SK-N-SH (cell line): ENCODE results near the gene TANC1. TPM values are rescaled to one million over a fixed set of nuclear protein-coding genes. Genes with fewer than 3 reads are reported as not detected.

Experiments
- CTCF ChIA-PET: fragments of 300-600, 350-600 bp; formaldehyde crosslinking; extraction: SDS; loops from one replicate; lab custom pipeline; 2021; lab: Yijun Ruan, JAX
- POLR2A ChIA-PET: fragments of 350-600 bp; sonication (Branson Sonifier 250); formaldehyde crosslinking; extraction: SDS; loops from one replicate; lab custom pipeline; 2020; ENCODE audit warnings: antibody characterized with exemption, inconsistent platforms; lab: Yijun Ruan, JAX
- DNase-seq: peaks from one replicate; pipeline ENCODE4 v3.0.0; 2012
- H2AFZ ChIP-seq: fragments of 200-600 bp; sonication (generic); 2 replicates; pipeline ENCODE4 v1.8.1; 2016; ENCODE audit warnings: antibody characterized with exemption, mild to moderate bottlenecking, low read depth
- H3F3A ChIP-seq: fragments of 200-600 bp; sonication (generic); replicated peaks from 2 replicates; pipeline ENCODE3; 2016; ENCODE audit warnings: antibody characterized with exemption, mild to moderate bottlenecking; ENCODE audit not compliant: insufficient read depth
- H3K27ac ChIP-seq, 2 experiments: fragments of 200-500 bp in 1 of 2; fragments of 200-600 bp in 1 of 2; sonication (Bioruptor generic) in 1 of 2; sonication (generic), shearing (Covaris generic) in 1 of 2; 2 replicates each; pipeline versions ENCODE4 v1.5.1 to v1.6.1; 2014 to 2016; ENCODE audit warnings: low read depth in 2 of 2, inconsistent platforms in 1 of 2, low read length in 1 of 2, mild to moderate bottlenecking in 1 of 2, mixed read lengths in 1 of 2
- H3K27me3 ChIP-seq: fragments of 200-600 bp; sonication (generic), shearing (Covaris generic); 2 replicates; pipeline ENCODE4 v1.6.1; 2016; ENCODE audit warnings: mixed run types; ENCODE audit not compliant: insufficient read depth
- H3K36me3 ChIP-seq, 2 experiments: fragments of 200-500 bp in 1 of 2; fragments of 200-600 bp in 1 of 2; sonication (Bioruptor generic) in 1 of 2; sonication (generic) in 1 of 2; replicated peaks in 1 of 2; 2 replicates each; pipeline versions ENCODE3 to v1.5.1; 2014 to 2016; ENCODE audit warnings: low read length in 1 of 2, mild to moderate bottlenecking in 1 of 2; ENCODE audit not compliant: insufficient read depth in 2 of 2, control insufficient read depth in 1 of 2
- H3K4me1 ChIP-seq, 2 experiments: fragments of 200-500 bp in 1 of 2; fragments of 200-600 bp in 1 of 2; sonication (Bioruptor generic) in 1 of 2; sonication (generic), shearing (Covaris generic) in 1 of 2; 2 replicates each; pipeline versions ENCODE4 v1.5.1 to v1.6.1; 2014 to 2016; ENCODE audit warnings: low read depth in 1 of 2, low read length in 1 of 2, mixed run types in 1 of 2; ENCODE audit not compliant: insufficient read depth in 2 of 2, control insufficient read depth in 1 of 2
- H3K4me2 ChIP-seq: fragments of 200-600 bp; sonication (generic), shearing (Covaris generic); 2 replicates; pipeline ENCODE4 v1.6.1; 2017; ENCODE audit warnings: mixed run types
- H3K4me3 ChIP-seq, 2 experiments: fragments of 200-500 bp in 1 of 2; fragments of 200-600 bp in 1 of 2; sonication (Bioruptor generic) in 1 of 2; sonication (generic), shearing (Covaris generic) in 1 of 2; 2 replicates each; pipeline versions ENCODE4 v1.5.1 to v1.8.1; 2014 to 2016; ENCODE audit warnings: low read depth in 2 of 2, inconsistent platforms in 1 of 2, low read length in 1 of 2, mild to moderate bottlenecking in 1 of 2, mixed read lengths in 1 of 2, moderate library complexity in 1 of 2
- H3K79me2 ChIP-seq: fragments of 200-600 bp; sonication (generic); 2 replicates; pipeline ENCODE4 v1.8.1; 2017; ENCODE audit warnings: mild to moderate bottlenecking; ENCODE audit not compliant: insufficient read depth
- H3K9ac ChIP-seq: fragments of 200-600 bp; sonication (generic); 2 replicates; pipeline ENCODE4 v1.6.1; 2017; ENCODE audit warnings: mixed run types
- H3K9me2 ChIP-seq: fragments of 200-600 bp; sonication (generic); 2 replicates; pipeline ENCODE4 v1.6.1; 2017; ENCODE audit warnings: mixed run types
- H3K9me3 ChIP-seq: fragments of 200-600 bp; sonication (generic); 2 replicates; pipeline ENCODE4 v1.6.1; 2017; ENCODE audit warnings: mixed run types, mild to moderate bottlenecking, moderate library complexity
- H4K20me1 ChIP-seq: fragments of 200-600 bp; sonication (generic); 2 replicates; pipeline ENCODE4 v1.6.1; 2017; ENCODE audit warnings: mild to moderate bottlenecking, mixed run types; ENCODE audit not compliant: insufficient read depth
- CHD2 ChIP-seq: fragments of 150-350 bp; IDR thresholded peaks from 2 replicates; pipeline ENCODE4 v1.6.1; 2018; ENCODE audit warnings: low read length; ENCODE audit not compliant: partially characterized antibody
- EP300 ChIP-seq, 2 experiments: IDR thresholded peaks; 2 replicates each; pipeline versions ENCODE4 v1.4.0 to v1.6.1; 2012; ENCODE audit warnings: borderline replicate concordance in 1 of 2, low read depth in 1 of 2, low read length in 1 of 2
- EZH2phosphoT487 ChIP-seq: fragments of 200-600 bp; sonication (generic); IDR thresholded peaks from 2 replicates; pipeline ENCODE4 v1.6.1; 2017; ENCODE audit warnings: low read depth, mixed run types, mild to moderate bottlenecking, antibody characterized with exemption, moderate library complexity, borderline replicate concordance
- FOSL2 ChIP-seq: IDR thresholded peaks from 2 replicates; pipeline ENCODE4 v1.4.0; 2012; ENCODE audit warnings: low read depth, mild to moderate bottlenecking, moderate library complexity, borderline replicate concordance
- GABPA ChIP-seq: IDR thresholded peaks from 2 replicates; pipeline ENCODE4 v1.4.0; 2012; ENCODE audit warnings: low read depth, mild to moderate bottlenecking
- MEF2A ChIP-seq: IDR thresholded peaks from 2 replicates; pipeline ENCODE4 v1.4.0; 2012; ENCODE audit warnings: low read depth, borderline replicate concordance
- MXI1 ChIP-seq: IDR thresholded peaks from 2 replicates; pipeline ENCODE4 v1.6.1; 2012; ENCODE audit warnings: mild to moderate bottlenecking, low read depth, low read length, improper control_type of control experiment
- NFIC ChIP-seq: IDR thresholded peaks from 2 replicates; pipeline ENCODE4 v1.4.0; 2012; ENCODE audit warnings: borderline replicate concordance
- NRF1 ChIP-seq: IDR thresholded peaks from 2 replicates; pipeline ENCODE4 v1.6.1; 2012; ENCODE audit warnings: low read depth, mild to moderate bottlenecking, low read length
- RAD21 ChIP-seq: IDR thresholded peaks from 2 replicates; pipeline ENCODE4 v1.6.1; 2012; ENCODE audit warnings: mild to moderate bottlenecking, low read length
- RFX5 ChIP-seq: IDR thresholded peaks from 2 replicates; pipeline ENCODE4 v1.6.1; 2012; ENCODE audit warnings: mild to moderate bottlenecking, improper control_type of control experiment, low read length
- SMC3 ChIP-seq: IDR thresholded peaks from 2 replicates; pipeline ENCODE4 v1.6.1; 2012; ENCODE audit warnings: low read depth, low read length, improper control_type of control experiment
- TAF1 ChIP-seq: IDR thresholded peaks from 2 replicates; pipeline ENCODE4 v1.6.1; 2012; ENCODE audit warnings: low read depth, mild to moderate bottlenecking, low read length, moderate library complexity, borderline replicate concordance
- TCF12 ChIP-seq: IDR thresholded peaks from 2 replicates; pipeline ENCODE4 v1.4.0; 2012
- TEAD4 ChIP-seq: IDR thresholded peaks from 2 replicates; pipeline ENCODE4 v1.4.0; 2012; ENCODE audit warnings: mild to moderate bottlenecking, borderline replicate concordance; ENCODE audit not compliant: insufficient read depth
- WGBS: methylation state at CpG from one replicate; pipeline ENCODE4 v1.1.6; 2017; ENCODE audit warnings: low lambda C conversion rate; 5-methylcytosine and 5-hydroxymethylcytosine counted together
- polyA plus RNA-seq, 3 experiments: library from polyadenylated mRNA; depleted of rRNA; stranded (reverse); fragments of >200 nt; gene quantifications; 2 replicates each; pipeline ENCODE4 v1.2.3, GENCODE V29; 2012
- TF ChIP-seq, protein P1 (sequence below): IDR thresholded peaks from 2 replicates; pipeline ENCODE4 v1.6.1; 2012; ENCODE audit warnings: mild to moderate bottlenecking, low read depth, low read length, moderate library complexity
- TF ChIP-seq, protein P2 (sequence below): IDR thresholded peaks from 2 replicates; pipeline ENCODE4 v1.4.0; 2012; ENCODE audit warnings: low read depth, borderline replicate concordance
- TF ChIP-seq, protein P3 (sequence below): fragments of 150-350 bp; IDR thresholded peaks from 2 replicates; pipeline ENCODE4 v1.6.1; 2016; ENCODE audit warnings: mild to moderate bottlenecking, low read depth, low read length
- TF ChIP-seq, protein P4 (sequence below): fragments of 150-350 bp; IDR thresholded peaks from 2 replicates; pipeline ENCODE4 v1.6.1; 2017; ENCODE audit warnings: antibody characterized with exemption, low read length, low read depth, borderline replicate concordance
- TF ChIP-seq, protein P5 (sequence below): IDR thresholded peaks from 2 replicates; pipeline ENCODE4 v1.4.0; 2012; ENCODE audit warnings: low read depth, borderline replicate concordance

Gene TANC1
- polyA plus RNA-seq, 1 of the 3 experiments (the other 2 are of a cell fraction) = 19.2 TPM

DNA sequence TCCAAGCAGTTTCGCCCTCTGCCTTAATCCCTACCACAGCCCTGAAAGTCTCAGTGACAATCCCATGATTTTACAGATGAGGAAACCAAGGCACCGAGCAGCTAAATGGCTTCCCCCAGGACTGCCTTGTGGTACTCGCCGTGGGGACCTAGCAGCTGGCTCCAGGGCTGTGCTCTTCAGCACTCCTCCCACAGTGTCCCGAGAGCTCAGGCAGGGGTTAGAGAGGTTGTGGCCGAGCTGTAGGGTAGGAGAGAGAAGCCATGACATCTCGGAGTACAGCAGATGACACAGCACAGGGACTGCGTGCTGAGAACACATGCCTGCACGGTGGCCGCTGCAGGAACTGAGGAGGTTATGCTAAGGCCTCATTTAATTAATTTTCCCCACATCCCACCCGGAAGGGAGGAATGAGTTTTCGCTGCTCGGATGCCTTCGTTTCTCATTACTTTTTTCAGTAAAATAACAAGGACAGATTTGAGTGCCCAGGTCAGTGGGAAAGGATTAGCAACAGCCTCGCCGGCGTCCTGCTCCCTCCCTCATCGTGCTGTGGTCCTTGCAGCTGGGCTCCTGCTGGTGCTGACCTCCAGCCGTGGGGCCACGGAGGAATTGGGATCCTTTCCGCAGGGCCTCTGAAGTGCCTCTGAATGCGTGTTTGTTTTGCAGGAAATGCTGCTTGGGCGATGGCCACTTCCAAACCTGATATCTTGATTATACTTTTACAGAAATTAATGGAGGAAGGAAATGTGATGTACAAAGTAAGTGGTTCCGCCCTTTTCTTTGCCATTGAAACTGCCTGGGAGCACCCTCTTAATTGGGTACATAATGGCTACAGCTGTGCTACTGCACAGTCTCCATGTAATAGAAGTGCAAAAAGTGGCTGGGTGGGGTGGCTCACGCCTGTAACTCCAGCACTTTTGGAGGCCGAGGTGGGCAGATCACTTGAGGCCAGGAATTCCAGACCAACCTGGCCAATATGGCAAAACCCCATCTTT is 256.9 kb downstream of the TANC1 start:
- H3K9me3 ChIP-seq = no peaks in the 10 kb centered on the region
- H3K4me1 ChIP-seq = no peaks in the 10 kb centered on the region; a peak in 1 of 4 replicates
- H2AFZ ChIP-seq = no peak overlapping the region
- H3F3A ChIP-seq = peaks cover 4% of the 10 kb centered on the region
- H3K27me3 ChIP-seq = no peaks in the 10 kb centered on the region
- no peaks in the 10 kb centered on the region for H4K20me1 ChIP-seq
- H3K79me2 ChIP-seq = no peaks in the 10 kb centered on the region
- no peak overlapping the region for H3K4me3 ChIP-seq
- POLR2A ChIA-PET = no interaction called here
- TF ChIP-seq MXI1 (no peak), TCF12 (no peak), GABPA (no peak), RAD21 (no peak), NFIC (no peak), RFX5 (no peak), FOSL2 (no peak), NRF1 (no peak), SMC3 (no peak), EP300 (IDR thresholded peaks at IDR 0.05; ENCODE audit: borderline replicate concordance in 1 of 2, low read depth in 1 of 2, low read length in 1 of 2) (no peak), TAF1 (no peak), CHD2 (no peak), MEF2A (no peak), TEAD4 (no peak), EZH2phosphoT487 (no peak)
- TF ChIP-seq, protein P1, sequence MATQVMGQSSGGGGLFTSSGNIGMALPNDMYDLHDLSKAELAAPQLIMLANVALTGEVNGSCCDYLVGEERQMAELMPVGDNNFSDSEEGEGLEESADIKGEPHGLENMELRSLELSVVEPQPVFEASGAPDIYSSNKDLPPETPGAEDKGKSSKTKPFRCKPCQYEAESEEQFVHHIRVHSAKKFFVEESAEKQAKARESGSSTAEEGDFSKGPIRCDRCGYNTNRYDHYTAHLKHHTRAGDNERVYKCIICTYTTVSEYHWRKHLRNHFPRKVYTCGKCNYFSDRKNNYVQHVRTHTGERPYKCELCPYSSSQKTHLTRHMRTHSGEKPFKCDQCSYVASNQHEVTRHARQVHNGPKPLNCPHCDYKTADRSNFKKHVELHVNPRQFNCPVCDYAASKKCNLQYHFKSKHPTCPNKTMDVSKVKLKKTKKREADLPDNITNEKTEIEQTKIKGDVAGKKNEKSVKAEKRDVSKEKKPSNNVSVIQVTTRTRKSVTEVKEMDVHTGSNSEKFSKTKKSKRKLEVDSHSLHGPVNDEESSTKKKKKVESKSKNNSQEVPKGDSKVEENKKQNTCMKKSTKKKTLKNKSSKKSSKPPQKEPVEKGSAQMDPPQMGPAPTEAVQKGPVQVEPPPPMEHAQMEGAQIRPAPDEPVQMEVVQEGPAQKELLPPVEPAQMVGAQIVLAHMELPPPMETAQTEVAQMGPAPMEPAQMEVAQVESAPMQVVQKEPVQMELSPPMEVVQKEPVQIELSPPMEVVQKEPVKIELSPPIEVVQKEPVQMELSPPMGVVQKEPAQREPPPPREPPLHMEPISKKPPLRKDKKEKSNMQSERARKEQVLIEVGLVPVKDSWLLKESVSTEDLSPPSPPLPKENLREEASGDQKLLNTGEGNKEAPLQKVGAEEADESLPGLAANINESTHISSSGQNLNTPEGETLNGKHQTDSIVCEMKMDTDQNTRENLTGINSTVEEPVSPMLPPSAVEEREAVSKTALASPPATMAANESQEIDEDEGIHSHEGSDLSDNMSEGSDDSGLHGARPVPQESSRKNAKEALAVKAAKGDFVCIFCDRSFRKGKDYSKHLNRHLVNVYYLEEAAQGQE = no peak
- TF ChIP-seq, protein P2, sequence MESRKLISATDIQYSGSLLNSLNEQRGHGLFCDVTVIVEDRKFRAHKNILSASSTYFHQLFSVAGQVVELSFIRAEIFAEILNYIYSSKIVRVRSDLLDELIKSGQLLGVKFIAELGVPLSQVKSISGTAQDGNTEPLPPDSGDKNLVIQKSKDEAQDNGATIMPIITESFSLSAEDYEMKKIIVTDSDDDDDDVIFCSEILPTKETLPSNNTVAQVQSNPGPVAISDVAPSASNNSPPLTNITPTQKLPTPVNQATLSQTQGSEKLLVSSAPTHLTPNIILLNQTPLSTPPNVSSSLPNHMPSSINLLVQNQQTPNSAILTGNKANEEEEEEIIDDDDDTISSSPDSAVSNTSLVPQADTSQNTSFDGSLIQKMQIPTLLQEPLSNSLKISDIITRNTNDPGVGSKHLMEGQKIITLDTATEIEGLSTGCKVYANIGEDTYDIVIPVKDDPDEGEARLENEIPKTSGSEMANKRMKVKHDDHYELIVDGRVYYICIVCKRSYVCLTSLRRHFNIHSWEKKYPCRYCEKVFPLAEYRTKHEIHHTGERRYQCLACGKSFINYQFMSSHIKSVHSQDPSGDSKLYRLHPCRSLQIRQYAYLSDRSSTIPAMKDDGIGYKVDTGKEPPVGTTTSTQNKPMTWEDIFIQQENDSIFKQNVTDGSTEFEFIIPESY = no peak
- TF ChIP-seq, protein P3, sequence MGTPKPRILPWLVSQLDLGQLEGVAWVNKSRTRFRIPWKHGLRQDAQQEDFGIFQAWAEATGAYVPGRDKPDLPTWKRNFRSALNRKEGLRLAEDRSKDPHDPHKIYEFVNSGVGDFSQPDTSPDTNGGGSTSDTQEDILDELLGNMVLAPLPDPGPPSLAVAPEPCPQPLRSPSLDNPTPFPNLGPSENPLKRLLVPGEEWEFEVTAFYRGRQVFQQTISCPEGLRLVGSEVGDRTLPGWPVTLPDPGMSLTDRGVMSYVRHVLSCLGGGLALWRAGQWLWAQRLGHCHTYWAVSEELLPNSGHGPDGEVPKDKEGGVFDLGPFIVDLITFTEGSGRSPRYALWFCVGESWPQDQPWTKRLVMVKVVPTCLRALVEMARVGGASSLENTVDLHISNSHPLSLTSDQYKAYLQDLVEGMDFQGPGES = no peak
- TF ChIP-seq, protein P4, sequence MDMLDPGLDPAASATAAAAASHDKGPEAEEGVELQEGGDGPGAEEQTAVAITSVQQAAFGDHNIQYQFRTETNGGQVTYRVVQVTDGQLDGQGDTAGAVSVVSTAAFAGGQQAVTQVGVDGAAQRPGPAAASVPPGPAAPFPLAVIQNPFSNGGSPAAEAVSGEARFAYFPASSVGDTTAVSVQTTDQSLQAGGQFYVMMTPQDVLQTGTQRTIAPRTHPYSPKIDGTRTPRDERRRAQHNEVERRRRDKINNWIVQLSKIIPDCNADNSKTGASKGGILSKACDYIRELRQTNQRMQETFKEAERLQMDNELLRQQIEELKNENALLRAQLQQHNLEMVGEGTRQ = no peak
- TF ChIP-seq, protein P5, sequence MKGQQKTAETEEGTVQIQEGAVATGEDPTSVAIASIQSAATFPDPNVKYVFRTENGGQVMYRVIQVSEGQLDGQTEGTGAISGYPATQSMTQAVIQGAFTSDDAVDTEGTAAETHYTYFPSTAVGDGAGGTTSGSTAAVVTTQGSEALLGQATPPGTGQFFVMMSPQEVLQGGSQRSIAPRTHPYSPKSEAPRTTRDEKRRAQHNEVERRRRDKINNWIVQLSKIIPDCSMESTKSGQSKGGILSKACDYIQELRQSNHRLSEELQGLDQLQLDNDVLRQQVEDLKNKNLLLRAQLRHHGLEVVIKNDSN = no peak
- H3K9me2 ChIP-seq = no peaks in the 10 kb centered on the region
- no peak overlapping the region for H3K4me2 ChIP-seq
- H3K27ac ChIP-seq = no peak overlapping the region
- 95% methylated on average over 24 of the region's 26 CpGs for WGBS
- DNase-seq = no peak
- H3K36me3 ChIP-seq = peaks cover 12 to 73% of the 10 kb centered on the region in 2 experiments
- CTCF ChIA-PET = interaction anchor here (1.0 to 1.7 kb wide), 3 partner anchors 10 to 28 kb away, joined by 3 to 4 read pairs (median 3); no protein-coding TSS in a partner anchor
- H3K9ac ChIP-seq = no peak overlapping the region
